ENCODE data around the gene EMC1.
"Not testable (repeated sequence)": the region's sequence is repeated elsewhere in the genome, so short reads cannot be mapped to it uniquely, and the experiment has no call there.

Gene EMC1

DNA sequence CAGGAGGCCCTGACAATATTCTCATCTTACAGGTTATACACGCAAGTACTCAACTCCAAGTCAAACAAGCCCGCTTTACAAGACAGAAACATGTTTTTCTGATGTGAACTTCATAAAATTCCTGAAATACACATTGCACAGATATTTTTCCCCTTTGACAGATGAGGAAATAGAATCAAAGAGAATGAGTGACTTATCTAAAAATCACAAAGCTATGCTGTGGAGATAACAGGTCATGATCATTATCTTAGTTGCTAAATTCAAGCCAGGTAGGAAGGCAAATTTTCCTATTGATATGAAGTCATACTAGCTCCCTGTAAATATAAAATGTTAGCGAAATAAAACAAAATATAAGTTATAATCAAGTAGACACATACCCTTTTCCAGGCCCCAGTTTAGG is 59.5 kb downstream of the EMC1 start:
- DNase-seq = no peak

DNA sequence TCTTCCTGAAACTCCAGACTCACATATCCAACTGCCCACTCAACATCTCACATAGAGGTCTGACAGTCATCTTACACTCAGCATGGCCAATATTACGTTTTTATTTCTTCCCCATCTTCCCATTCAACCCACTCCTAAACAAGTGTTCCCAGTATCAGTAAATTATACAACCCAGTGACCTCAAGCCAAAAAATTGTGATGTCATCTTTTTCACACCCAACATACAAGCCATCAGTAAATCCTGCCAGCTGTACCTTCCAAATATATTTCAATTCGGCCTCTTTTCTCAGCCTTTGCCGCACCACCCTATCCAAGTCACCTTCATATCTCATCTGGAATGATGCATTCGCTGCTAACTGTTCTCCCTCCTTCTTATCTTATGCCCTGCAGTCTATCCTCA is 60.9 kb downstream of the EMC1 start:
- DNase-seq = no peak

- no peak for DNase-seq
Measured at GRCh38 chr1:19189270-19189669, 62.1 kb downstream of the EMC1 start.

- no peak for DNase-seq
Measured at GRCh38 chr1:19187852-19188251, 63.5 kb downstream of the EMC1 start.

DNA sequence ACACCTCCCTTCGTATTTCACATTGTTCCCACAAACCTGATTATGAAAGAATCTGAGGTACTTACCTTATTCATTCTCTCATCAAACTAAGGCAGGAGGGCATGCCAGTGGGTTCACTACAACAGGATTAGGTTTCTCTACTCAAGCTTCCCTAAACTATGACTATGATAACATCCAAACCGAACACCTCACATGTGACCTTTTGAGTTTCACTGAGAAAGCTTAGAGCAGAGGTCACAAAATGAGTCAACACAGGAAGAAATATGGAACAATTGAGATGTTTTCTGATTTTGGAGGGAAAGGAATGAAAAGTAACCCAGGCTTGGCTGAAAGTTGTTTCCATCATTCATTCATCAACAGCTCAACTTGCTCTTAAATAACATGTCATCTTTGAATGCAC is 65.3 kb downstream of the EMC1 start:
- DNase-seq = no peak

GRCh38 chr1:19182223-19182622 is 69.1 kb downstream of the EMC1 start:
- DNase-seq = no peak

- not testable (repeated sequence) for DNase-seq
Measured at GRCh38 chr1:19180265-19180657, 71.1 kb downstream of the EMC1 start.

GRCh38 chr1:19179597-19180264 is 71.6 kb downstream of the EMC1 start:
- DNase-seq = peak in 1 of 56 donors; percentile 0

- DNase-seq = no peak
Measured at GRCh38 chr1:19178734-19179398, 72.5 kb downstream of the EMC1 start.

- no peak for DNase-seq
Measured at GRCh38 chr1:19177811-19178210, 73.5 kb downstream of the EMC1 start.

- no peak for DNase-seq
Measured at GRCh38 chr1:19169642-19170041, 81.7 kb downstream of the EMC1 start.

GRCh38 chr1:19167140-19167539 is 84.2 kb downstream of the EMC1 start:
- DNase-seq = no peak

DNA sequence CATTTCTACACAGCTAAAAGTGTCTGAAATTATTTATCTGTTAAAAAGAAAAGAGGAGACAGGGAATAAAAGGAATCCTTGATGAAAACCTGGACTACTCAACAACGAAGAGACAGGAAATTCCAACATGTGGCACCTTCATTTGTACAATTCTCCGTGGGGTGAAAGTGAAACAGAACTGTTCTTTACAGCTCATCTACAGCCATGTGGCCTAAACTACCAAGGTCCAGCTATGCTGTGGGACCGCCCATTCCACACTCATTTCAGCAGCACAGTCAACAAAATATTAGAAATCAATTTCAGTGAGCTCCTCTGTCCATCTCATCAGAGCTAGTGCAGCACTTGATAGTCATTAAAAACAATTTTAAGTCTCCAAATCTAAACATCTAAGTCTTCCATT is 85.3 kb downstream of the EMC1 start:
- DNase-seq = no peak
